Mesenchymal stem cell (in vitro differentiated cells and primary cell): ENCODE data around the gene ZNF724.
"Not testable (repeated sequence)": the region's sequence is repeated elsewhere in the genome, so short reads cannot be mapped to it uniquely, and the experiment has no call there.

Experiments
- DNase-seq: peaks from one replicate; pipeline ENCODE4 v3.0.0-alpha.2; 2013
- H2AFZ ChIP-seq: one replicate; pipeline ENCODE4 v1.6.1; 2013; ENCODE audit warnings: low read depth, mild to moderate bottlenecking, control low read depth, inconsistent platforms, low read length, moderate library complexity
- H2AK5ac ChIP-seq: 2 replicates; pipeline ENCODE4 v1.6.1; 2013; ENCODE audit warnings: low read length, moderate library complexity, mild to moderate bottlenecking, inconsistent platforms; ENCODE audit not compliant: severe bottlenecking
- H2BK120ac ChIP-seq: one replicate; pipeline ENCODE4 v1.6.1; 2013; ENCODE audit warnings: low read depth, mild to moderate bottlenecking, inconsistent platforms, low read length, moderate library complexity
- H2BK12ac ChIP-seq, 2 experiments: one replicate each; pipeline ENCODE4 v1.6.1; 2013; ENCODE audit warnings: inconsistent platforms in 2 of 2, low read length in 2 of 2, mild to moderate bottlenecking in 2 of 2, moderate library complexity in 2 of 2, control low read depth in 1 of 2
- H2BK15ac ChIP-seq: one replicate; pipeline ENCODE4 v1.6.1; 2013; ENCODE audit warnings: mild to moderate bottlenecking, low read depth, inconsistent platforms; ENCODE audit not compliant: poor library complexity, severe bottlenecking
- H2BK5ac ChIP-seq: 2 replicates; pipeline ENCODE4 v1.6.1; 2013; ENCODE audit warnings: low read depth, mild to moderate bottlenecking, low read length, control low read depth, inconsistent platforms; ENCODE audit not compliant: poor library complexity, severe bottlenecking
- H3K14ac ChIP-seq, 2 experiments: one replicate each; pipeline ENCODE4 v1.6.1; 2013; ENCODE audit warnings: inconsistent platforms in 2 of 2, low read length in 2 of 2, control low read depth in 1 of 2, mild to moderate bottlenecking in 1 of 2, moderate library complexity in 1 of 2
- H3K18ac ChIP-seq, 2 experiments: one replicate each; pipeline ENCODE4 v1.6.1; 2013; ENCODE audit warnings: inconsistent platforms in 2 of 2, low read length in 2 of 2, control low read depth in 1 of 2, low read depth in 1 of 2, mild to moderate bottlenecking in 1 of 2
- H3K23ac ChIP-seq, 2 experiments: one replicate each; pipeline ENCODE4 v1.6.1; 2013; ENCODE audit warnings: inconsistent platforms in 2 of 2, low read length in 2 of 2, mild to moderate bottlenecking in 2 of 2, moderate library complexity in 2 of 2, control low read depth in 1 of 2
- H3K27ac ChIP-seq: 2 replicates; pipeline ENCODE4 v1.5.1; 2013; ENCODE audit warnings: mild to moderate bottlenecking, moderate library complexity, low read length, control low read depth, inconsistent platforms; ENCODE audit not compliant: poor library complexity, severe bottlenecking
- H3K27me3 ChIP-seq, 2 experiments: 2 replicates each; pipeline versions ENCODE4 v1.6.1 to v1.7.0; 2013; ENCODE audit warnings: low read length in 2 of 2, mild to moderate bottlenecking in 2 of 2, moderate library complexity in 2 of 2, control low read depth in 1 of 2, inconsistent platforms in 1 of 2; ENCODE audit not compliant: control insufficient read depth in 1 of 2, insufficient read depth in 1 of 2
- H3K36me3 ChIP-seq, 2 experiments: 2 replicates each; pipeline versions ENCODE4 v1.6.1 to v1.7.0; 2013; ENCODE audit warnings: low read length in 2 of 2, control low read depth in 1 of 2, inconsistent platforms in 1 of 2, low read depth in 1 of 2, mild to moderate bottlenecking in 1 of 2; ENCODE audit not compliant: insufficient read depth in 2 of 2, control insufficient read depth in 1 of 2
- H3K4ac ChIP-seq, 2 experiments: one replicate each; pipeline ENCODE4 v1.6.1; 2013; ENCODE audit warnings: inconsistent platforms in 2 of 2, low read length in 2 of 2, mild to moderate bottlenecking in 2 of 2, moderate library complexity in 2 of 2, control low read depth in 1 of 2, low read depth in 1 of 2
- H3K4me1 ChIP-seq: 2 replicates; pipeline ENCODE4 v1.6.1; 2013; ENCODE audit warnings: low read depth, low read length, control low read depth; ENCODE audit not compliant: control insufficient read depth, insufficient read depth
- H3K4me2 ChIP-seq: 2 replicates; pipeline ENCODE4 v1.6.1; 2013; ENCODE audit warnings: low read length, mild to moderate bottlenecking, inconsistent platforms; ENCODE audit not compliant: poor library complexity, severe bottlenecking
- H3K4me3 ChIP-seq, 2 experiments: 2 replicates each; pipeline versions ENCODE4 v1.5.1 to v1.7.0; 2013; ENCODE audit warnings: low read length in 2 of 2, mild to moderate bottlenecking in 2 of 2, control low read depth in 1 of 2, low read depth in 1 of 2; ENCODE audit not compliant: insufficient read depth in 1 of 2
- H3K79me1 ChIP-seq: replicated peaks from 2 replicates; pipeline ENCODE4 v1.6.1; 2013; ENCODE audit warnings: mild to moderate bottlenecking, control low read depth, low read length, inconsistent platforms; ENCODE audit not compliant: poor library complexity, severe bottlenecking
- H3K9ac ChIP-seq: 2 replicates; pipeline ENCODE4 v1.7.0; 2013; ENCODE audit warnings: mild to moderate bottlenecking, low read length, moderate library complexity
- H3K9me3 ChIP-seq: 2 replicates; pipeline ENCODE4 v1.7.0; 2013; ENCODE audit warnings: mild to moderate bottlenecking, low read length; ENCODE audit not compliant: control insufficient read depth
- H4K8ac ChIP-seq: one replicate; pipeline ENCODE4 v1.6.1; 2013; ENCODE audit warnings: inconsistent platforms, mild to moderate bottlenecking, low read length, moderate library complexity
- H4K91ac ChIP-seq: one replicate; pipeline ENCODE4 v1.6.1; 2013; ENCODE audit warnings: mild to moderate bottlenecking, low read length, inconsistent platforms
- WGBS: methylation state at CpG from one replicate; pipeline ENCODE4 v1.1.7; 2013; ENCODE audit warnings: mixed read lengths; 5-methylcytosine and 5-hydroxymethylcytosine counted together

ZNF724 gene

GRCh38 chr19:23281663-23282276, 31.6 kb upstream of the ZNF724 start:
- no peak overlapping the region for H3K23ac ChIP-seq
- no peak for DNase-seq
- H3K27ac ChIP-seq = no peak overlapping the region
- H3K4me3 ChIP-seq = no peak overlapping the region
- 70% methylated on average over 4 of the region's 4 CpGs for WGBS
- H4K91ac ChIP-seq = no peak overlapping the region
- H3K4ac ChIP-seq = no peak overlapping the region
- no peak overlapping the region for H2BK12ac ChIP-seq
- H3K4me2 ChIP-seq = no peak overlapping the region
- H3K9me3 ChIP-seq = peaks cover 12% of the 10 kb centered on the region
- H2BK120ac ChIP-seq = no peak overlapping the region
- no peak overlapping the region for H2BK5ac ChIP-seq
- H4K8ac ChIP-seq = no peak overlapping the region
- no peaks in the 10 kb centered on the region for H3K4me1 ChIP-seq
- H3K14ac ChIP-seq = no peak overlapping the region
- H3K9ac ChIP-seq = no peak overlapping the region
- no peak overlapping the region for H2AK5ac ChIP-seq
- H3K27me3 ChIP-seq = no peaks in the 10 kb centered on the region
- H3K79me1 ChIP-seq = no peaks in the 10 kb centered on the region
- H3K18ac ChIP-seq = no peak overlapping the region
- no peak overlapping the region for H2AFZ ChIP-seq
- H2BK15ac ChIP-seq = no peak overlapping the region
- no peaks in the 10 kb centered on the region for H3K36me3 ChIP-seq

DNA sequence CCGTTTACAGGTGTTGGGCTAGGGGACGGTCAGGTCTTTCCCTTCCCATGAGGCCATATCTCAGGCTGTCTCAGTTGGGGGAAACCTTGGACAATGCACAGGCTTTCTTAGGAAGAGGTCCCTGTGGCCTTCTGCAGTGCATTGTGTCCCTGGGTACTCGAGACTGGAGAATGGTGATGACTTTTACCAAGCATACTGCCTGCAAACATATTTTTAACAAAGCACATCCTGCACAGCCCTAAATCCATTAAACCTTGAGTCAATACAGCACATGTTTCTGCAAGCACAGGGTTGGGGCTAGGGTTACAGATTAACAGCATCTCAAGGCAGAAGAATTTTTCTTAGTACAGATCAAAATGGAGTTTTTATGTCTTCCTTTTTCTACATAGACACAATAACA, 27.9 kb upstream of the ZNF724 start:
- not testable (repeated sequence) for H2AFZ ChIP-seq, H2BK12ac ChIP-seq, H3K4me3 ChIP-seq, DNase-seq, H3K4ac ChIP-seq, H2BK15ac ChIP-seq, H2AK5ac ChIP-seq, H3K79me1 ChIP-seq, H3K14ac ChIP-seq, H3K4me1 ChIP-seq, H3K27me3 ChIP-seq, H4K8ac ChIP-seq, H3K9me3 ChIP-seq, H2BK120ac ChIP-seq, H4K91ac ChIP-seq, H3K18ac ChIP-seq, H3K4me2 ChIP-seq, H2BK5ac ChIP-seq, H3K23ac ChIP-seq, H3K36me3 ChIP-seq, H3K27ac ChIP-seq, H3K9ac ChIP-seq
- 55% methylated on average over 3 of the region's 3 CpGs for WGBS

DNA sequence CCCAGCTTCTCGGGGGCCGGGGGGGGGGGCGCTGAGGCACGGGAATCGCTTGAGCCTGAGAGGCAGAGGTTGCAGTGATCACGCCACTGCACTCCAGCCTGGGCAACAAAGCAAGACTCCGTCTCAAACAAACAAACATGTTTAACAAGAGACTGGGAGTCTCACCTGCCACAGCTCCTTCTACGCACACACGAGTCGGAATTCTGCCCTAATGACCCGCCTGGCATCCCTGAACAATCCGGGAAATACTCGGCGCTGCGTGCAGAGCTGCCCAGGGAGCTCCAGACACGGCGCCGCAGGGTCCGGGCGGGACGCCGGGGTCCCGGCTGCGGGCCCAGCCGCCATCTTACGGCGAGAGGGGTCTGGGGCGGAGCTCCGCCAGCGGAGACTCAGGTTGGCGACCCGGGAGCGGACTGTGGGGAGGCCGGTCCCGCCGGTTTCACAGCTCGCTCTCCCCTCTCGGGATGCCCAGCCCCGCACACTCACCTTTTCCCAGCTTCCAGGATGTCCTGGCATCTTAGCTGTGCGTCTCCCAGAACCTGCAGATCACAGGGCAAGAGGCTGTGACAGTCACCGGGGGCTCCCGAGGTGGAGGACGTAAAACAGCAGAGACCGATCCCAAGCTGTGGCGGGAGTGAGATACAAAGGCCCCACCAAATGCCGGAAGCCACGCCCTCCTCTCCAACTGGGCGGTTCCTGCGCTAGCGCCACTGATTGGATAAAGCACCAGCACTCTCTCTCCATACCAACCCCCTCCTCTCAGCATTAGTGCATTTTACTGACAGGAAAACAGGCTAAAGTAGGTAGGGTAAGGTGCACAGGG, 23.6 kb upstream of the ZNF724 start:
- Histone ChIP-seq H3K4me2 (peak overlapping the region; percentile 81), H3K9me3 (peaks cover 3% of the 10 kb centered on the region), H3K23ac (peak overlapping the region in 1 of 2 experiments; percentile 64), H3K9ac (peak overlapping the region; percentile 90), H3K27ac (peak overlapping the region; percentile 44), H2BK5ac (no peak overlapping the region), H2AFZ (peak overlapping the region; percentile 98), H4K8ac (peak overlapping the region; percentile 69), H3K79me1 (peaks cover 7% of the 10 kb centered on the region), H4K91ac (no peak overlapping the region), H3K4ac (peak overlapping the region; percentile 10 to 56), H3K4me3 (peak overlapping the region; percentile 78 to 94), H2BK15ac (no peak overlapping the region), H3K27me3 (no peaks in the 10 kb centered on the region), H3K18ac (peak overlapping the region; percentile 66 to 82), H2BK120ac (no peak overlapping the region), H3K4me1 (no peaks in the 10 kb centered on the region), H2BK12ac (no peak overlapping the region), H3K14ac (peak overlapping the region in 1 of 2 experiments; percentile 77), H3K36me3 (peaks cover 4 to 6% of the 10 kb centered on the region in 2 experiments), H2AK5ac (no peak overlapping the region)
- DNase-seq = peak; percentile 91
- under 1% methylated on average over 47 of the region's 50 CpGs for WGBS

DNA sequence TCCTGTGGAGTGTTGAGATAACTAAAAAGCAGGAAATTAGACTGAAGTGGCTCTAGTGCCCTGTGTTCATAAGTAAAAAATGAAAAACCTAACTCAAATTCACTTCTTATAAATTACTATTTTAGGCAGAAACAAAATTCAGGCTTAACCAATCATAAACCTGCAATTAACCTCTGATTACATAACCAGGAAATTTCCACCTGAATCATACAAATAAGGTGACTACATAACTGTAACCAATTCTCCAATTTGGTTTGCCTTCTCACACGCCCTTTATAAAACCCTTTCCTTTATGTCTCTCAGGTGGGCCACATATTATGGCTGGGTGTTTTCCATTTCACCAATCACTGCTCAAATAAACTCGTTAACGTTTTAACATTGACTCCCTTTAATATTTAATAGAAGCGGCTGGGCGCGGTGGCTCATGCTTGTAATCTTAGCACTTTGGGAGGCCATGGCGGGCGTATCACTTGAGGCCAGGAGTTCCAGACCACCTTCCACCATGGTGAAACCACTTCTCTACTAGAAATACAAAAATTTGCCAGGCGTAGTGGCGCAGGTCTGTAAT, 22.9 kb upstream of the ZNF724 start:
- no peak overlapping the region for H3K23ac ChIP-seq
- H2AK5ac ChIP-seq = no peak overlapping the region
- peaks cover 6 to 7% of the 10 kb centered on the region in 2 experiments for H3K36me3 ChIP-seq
- H3K27ac ChIP-seq = no peak overlapping the region
- WGBS = 6% methylated on average over 10 of the region's 10 CpGs
- no peak overlapping the region for H2BK120ac ChIP-seq
- DNase-seq = peak; percentile 2
- H2BK12ac ChIP-seq = no peak overlapping the region
- no peaks in the 10 kb centered on the region for H3K27me3 ChIP-seq
- no peak overlapping the region for H4K8ac ChIP-seq
- H3K9ac ChIP-seq = peak overlapping the region; percentile 90
- no peak overlapping the region for H3K4ac ChIP-seq
- no peak overlapping the region for H4K91ac ChIP-seq
- H2AFZ ChIP-seq = no peak overlapping the region
- H3K4me1 ChIP-seq = no peaks in the 10 kb centered on the region
- no peak overlapping the region for H2BK5ac ChIP-seq
- H3K14ac ChIP-seq = no peak overlapping the region
- H3K4me3 ChIP-seq = peak overlapping the region; percentile 78 to 94
- H3K9me3 ChIP-seq = peaks cover 3% of the 10 kb centered on the region
- H3K79me1 ChIP-seq = peaks cover 7% of the 10 kb centered on the region
- peak overlapping the region; percentile 81 for H3K4me2 ChIP-seq
- H3K18ac ChIP-seq = no peak overlapping the region
- no peak overlapping the region for H2BK15ac ChIP-seq
